ENCODE data around the gene SPATA24. TPM values are rescaled to one million over a fixed set of nuclear protein-coding genes. Genes with fewer than 3 reads are reported as not detected.

The SPATA24 gene
- polyA plus RNA-seq, 3 donors, result 1.6 to 3.5 (median 3.2) TPM

DNA sequence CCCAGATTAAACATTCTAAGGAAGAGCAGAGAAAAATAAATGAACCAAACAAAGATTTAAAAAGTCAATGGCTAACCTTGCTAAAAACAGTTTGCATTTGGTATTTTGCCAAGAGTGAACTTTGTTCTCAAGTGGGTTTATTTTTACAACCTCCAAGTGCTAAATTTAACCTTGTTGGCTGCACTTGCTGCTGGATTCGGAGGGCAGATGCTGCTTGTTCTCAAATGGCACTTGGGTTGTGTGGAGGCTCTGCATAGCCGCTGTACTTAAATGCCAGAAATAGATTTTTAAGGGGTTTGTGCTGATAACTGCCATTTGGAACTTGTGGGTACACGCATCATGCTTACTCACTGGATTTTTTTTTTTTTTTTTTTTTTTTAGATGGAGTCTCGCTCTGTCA is 13.3 kb upstream of the SPATA24 start:
- no peaks in the 10 kb centered on the region for H3K27me3 ChIP-seq (ENCODE audit: control insufficient read depth in 2 of 2, insufficient read depth in 2 of 2, low read length in 2 of 2)
- peaks cover 3 to 8% of the 10 kb centered on the region in 2 donors for H3K36me3 Mint-ChIP-seq
- no peaks in the 10 kb centered on the region for H3K4me1 ChIP-seq (ENCODE audit: control insufficient read depth in 1 of 2, insufficient read depth in 2 of 2, low read length in 2 of 2)
- no peak overlapping the region for H3K4me3 ChIP-seq (replicated peaks in 1 of 3; ENCODE audit: low read depth in 2 of 3, low read length in 3 of 3)
- no peaks in the 10 kb centered on the region for H3K79me2 ChIP-seq (ENCODE audit: insufficient read depth, low read length)
- H2AFZ ChIP-seq (ENCODE audit: insufficient read depth, low read depth, low read length, poor library complexity, severe bottlenecking), result no peak overlapping the region
- 10% methylated on average over 2 of the region's 4 CpGs for WGBS (ENCODE audit: insufficient coverage)
- DNase-seq, result no peak
- H3K4me3 Mint-ChIP-seq, result no peak overlapping the region
- intact Hi-C loops (cut with micrococcal nuclease), result no loop called here
- H3K27me3 Mint-ChIP-seq (ENCODE audit: low read depth in 3 of 3), result peaks cover 0 to 1% (median 0%) of the 10 kb centered on the region in 3 donors
- no peak overlapping the region for H3K27ac Mint-ChIP-seq
- no peaks in the 10 kb centered on the region for H4K20me1 ChIP-seq (ENCODE audit: insufficient read depth, low read length)
- H3K4me2 ChIP-seq (replicated peaks; ENCODE audit: extremely low read depth, low read length, poor library complexity, severe bottlenecking), result no peak overlapping the region
- TF ChIP-seq CTCF (IDR thresholded peaks at IDR 0.05), result no peak
- peaks cover 0 to 1% (median 0%) of the 10 kb centered on the region in 7 donors for H3K9me3 Mint-ChIP-seq
- H3K27ac ChIP-seq (ENCODE audit: low read depth in 1 of 2, low read length in 2 of 2), result no peak overlapping the region
- H3K36me3 ChIP-seq (replicated peaks in 1 of 2; ENCODE audit: control insufficient read depth in 1 of 2, insufficient read depth in 2 of 2, low read length in 2 of 2), result no peaks in the 10 kb centered on the region
- no peak overlapping the region for H3K9ac ChIP-seq (ENCODE audit: insufficient read depth, low read length, poor library complexity, severe bottlenecking)
- no peaks in the 10 kb centered on the region for H3K9me3 ChIP-seq (replicated peaks in 1 of 2; ENCODE audit: control insufficient read depth in 1 of 2, insufficient read depth in 1 of 2, low read length in 2 of 2)
- no peaks in the 10 kb centered on the region for H3K4me1 Mint-ChIP-seq

GRCh38 chr5:139416651-139417050 is 12.8 kb upstream of the SPATA24 start:
- Histone ChIP-seq H3K9me3 (replicated peaks in 1 of 2; ENCODE audit: control insufficient read depth in 1 of 2, insufficient read depth in 1 of 2, low read length in 2 of 2) (no peaks in the 10 kb centered on the region), H3K4me2 (replicated peaks; ENCODE audit: extremely low read depth, low read length, poor library complexity, severe bottlenecking) (no peak overlapping the region), H3K36me3 (replicated peaks in 1 of 2; ENCODE audit: control insufficient read depth in 1 of 2, insufficient read depth in 2 of 2, low read length in 2 of 2) (no peaks in the 10 kb centered on the region), H3K4me1 (ENCODE audit: control insufficient read depth in 1 of 2, insufficient read depth in 2 of 2, low read length in 2 of 2) (no peaks in the 10 kb centered on the region), H3K4me3 (replicated peaks in 1 of 3; ENCODE audit: low read depth in 2 of 3, low read length in 3 of 3) (no peak overlapping the region), H3K27me3 (ENCODE audit: control insufficient read depth in 2 of 2, insufficient read depth in 2 of 2, low read length in 2 of 2) (no peaks in the 10 kb centered on the region), H3K9ac (ENCODE audit: insufficient read depth, low read length, poor library complexity, severe bottlenecking) (no peak overlapping the region), H4K20me1 (ENCODE audit: insufficient read depth, low read length) (no peaks in the 10 kb centered on the region), H3K27ac (ENCODE audit: low read depth in 1 of 2, low read length in 2 of 2) (no peak overlapping the region), H3K79me2 (ENCODE audit: insufficient read depth, low read length) (no peaks in the 10 kb centered on the region), H2AFZ (ENCODE audit: insufficient read depth, low read depth, low read length, poor library complexity, severe bottlenecking) (no peak overlapping the region)
- no peak overlapping the region for H3K4me3 Mint-ChIP-seq
- H3K27ac Mint-ChIP-seq, result no peak overlapping the region
- peaks cover 0 to 1% (median 0%) of the 10 kb centered on the region in 7 donors for H3K9me3 Mint-ChIP-seq
- DNase-seq, result no peak
- no peaks in the 10 kb centered on the region for H3K4me1 Mint-ChIP-seq
- intact Hi-C loops (cut with micrococcal nuclease), result no loop called here
- peaks cover 3 to 8% of the 10 kb centered on the region in 2 donors for H3K36me3 Mint-ChIP-seq
- 98% methylated on average over 7 of the region's 9 CpGs for WGBS (ENCODE audit: insufficient coverage)
- peaks cover 0 to 1% (median 0%) of the 10 kb centered on the region in 3 donors for H3K27me3 Mint-ChIP-seq (ENCODE audit: low read depth in 3 of 3)
- TF ChIP-seq CTCF (IDR thresholded peaks at IDR 0.05), result no peak

All from CD14-positive monocyte (primary cell).